Limb (tissue), 2 donors: ENCODE data around the gene SF3A1.

Experiments used
- DNase-seq, 2 donors: peaks; one replicate each; pipeline ENCODE4 v3.0.0-alpha.2; 2016; ENCODE audit errors: extremely low spot score in 2 of 2

SF3A1 gene

GRCh38 chr22:30324014-30324730 is 32.5 kb downstream of the SF3A1 start:
- no peak for DNase-seq

DNA sequence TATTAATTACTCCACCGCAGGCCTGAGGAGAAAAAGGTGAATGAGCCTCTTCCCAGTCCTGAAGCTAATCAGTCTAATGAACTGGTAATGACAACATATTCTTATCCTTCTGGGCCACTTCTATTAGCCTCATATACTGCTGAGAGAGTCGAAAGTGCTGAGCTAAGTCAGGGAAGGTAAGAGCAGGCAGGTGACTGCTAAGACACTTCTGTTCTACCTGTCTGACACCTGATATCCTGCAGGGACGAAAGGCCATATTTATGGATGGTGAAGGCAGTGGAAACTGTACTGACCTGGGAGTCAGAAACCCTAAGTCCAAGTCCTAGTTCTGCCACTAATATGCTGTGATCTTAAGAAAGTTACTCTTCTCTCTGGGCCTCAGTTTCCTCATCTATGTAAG is 33.4 kb downstream of the SF3A1 start:
- no peak for DNase-seq

DNA sequence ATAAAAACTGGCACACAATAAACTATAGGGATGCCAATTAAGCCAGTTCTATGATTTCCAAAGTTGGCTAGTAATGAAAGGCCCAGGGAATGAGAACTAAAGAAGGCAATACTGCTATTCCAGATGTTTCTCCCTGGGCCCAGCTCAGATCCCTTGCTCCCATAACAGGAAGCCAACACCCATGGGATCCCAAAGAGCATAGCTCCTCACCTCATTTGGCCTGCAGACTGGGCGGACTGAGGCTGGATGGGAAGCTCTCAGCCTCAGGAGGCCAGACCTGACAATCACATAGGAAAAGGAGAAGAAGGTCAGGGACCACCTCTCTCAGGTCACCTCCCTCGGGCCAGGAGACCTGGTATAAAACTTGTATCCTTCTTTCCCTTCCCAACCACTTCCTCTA is 35.2 kb downstream of the SF3A1 start:
- no peak for DNase-seq

DNA sequence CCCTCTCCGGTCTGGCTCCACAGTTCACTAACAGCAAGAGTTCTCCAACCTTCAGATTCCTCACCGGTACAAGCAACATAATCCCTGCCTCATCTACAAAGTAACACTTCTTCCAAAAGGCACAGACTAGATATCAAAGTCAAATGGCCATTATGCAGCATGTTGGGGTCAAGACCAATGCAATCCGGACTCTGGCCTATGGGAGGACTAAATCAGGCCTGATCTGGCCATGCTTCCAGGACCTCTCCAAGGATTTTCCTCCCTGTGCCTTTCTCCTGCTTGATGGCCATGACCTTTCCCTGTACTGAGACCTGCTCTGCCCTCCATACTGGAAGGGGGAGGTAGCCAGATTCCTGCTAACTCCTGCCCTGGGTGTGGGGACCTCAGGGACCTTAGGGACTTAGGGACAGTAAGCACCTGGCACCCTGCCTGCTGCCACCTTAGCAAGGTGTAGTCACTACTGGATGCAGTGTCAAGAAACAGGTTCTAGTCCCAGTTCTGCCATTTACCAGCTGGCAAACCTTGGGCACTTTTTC is 36.6 kb downstream of the SF3A1 start:
- no peak for DNase-seq

- no peak for DNase-seq
Measured at GRCh38 chr22:30318799-30319419, 37.8 kb downstream of the SF3A1 start.

DNA sequence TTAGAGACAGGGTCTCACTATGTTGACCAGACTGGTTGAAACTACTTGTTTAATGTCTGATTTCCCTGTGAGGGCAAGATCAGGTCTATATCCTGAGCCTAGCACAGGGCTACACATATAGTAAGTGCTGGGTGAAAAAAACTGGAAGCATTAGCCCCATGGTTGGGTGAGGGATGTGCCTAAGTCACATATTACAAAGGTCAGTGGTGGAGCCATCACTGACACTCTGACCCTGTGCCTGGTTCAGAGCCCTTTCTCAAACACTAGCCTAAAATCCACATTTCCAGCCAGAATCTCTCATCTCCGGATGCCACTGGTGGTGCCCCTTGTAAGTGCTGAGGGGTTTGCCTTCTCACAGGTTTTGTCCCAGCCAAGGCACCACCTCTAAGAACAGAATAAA is 38.9 kb downstream of the SF3A1 start:
- DNase-seq = no peak

GRCh38 chr22:30315962-30316576 is 40.6 kb downstream of the SF3A1 start:
- no peak for DNase-seq

DNA sequence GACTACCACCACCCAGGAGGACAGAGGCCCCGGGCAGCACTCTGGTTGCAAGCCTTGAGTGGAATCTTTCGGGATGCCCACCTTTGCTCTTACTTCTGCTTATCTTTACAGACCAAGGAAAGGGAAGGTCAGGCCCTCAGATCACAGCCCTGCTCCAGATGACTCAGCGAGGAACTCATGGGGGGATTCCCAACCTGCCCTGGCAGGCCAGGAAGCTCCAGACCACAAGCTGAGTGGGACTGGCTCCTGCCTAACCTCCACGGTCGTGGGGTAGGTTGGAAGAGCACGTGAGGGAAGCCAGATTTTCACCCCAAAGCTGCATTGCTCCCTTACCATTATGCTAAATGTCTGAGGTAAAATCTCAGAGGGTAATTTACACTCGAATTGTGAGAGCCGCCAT is 41.8 kb downstream of the SF3A1 start:
- DNase-seq = no peak

GRCh38 chr22:30313527-30314363 is 42.9 kb downstream of the SF3A1 start:
- no peak for DNase-seq

GRCh38 chr22:30312053-30312452 is 44.6 kb downstream of the SF3A1 start:
- no peak for DNase-seq

- no peak for DNase-seq
Measured at GRCh38 chr22:30310881-30311771, 45.6 kb downstream of the SF3A1 start.

DNA sequence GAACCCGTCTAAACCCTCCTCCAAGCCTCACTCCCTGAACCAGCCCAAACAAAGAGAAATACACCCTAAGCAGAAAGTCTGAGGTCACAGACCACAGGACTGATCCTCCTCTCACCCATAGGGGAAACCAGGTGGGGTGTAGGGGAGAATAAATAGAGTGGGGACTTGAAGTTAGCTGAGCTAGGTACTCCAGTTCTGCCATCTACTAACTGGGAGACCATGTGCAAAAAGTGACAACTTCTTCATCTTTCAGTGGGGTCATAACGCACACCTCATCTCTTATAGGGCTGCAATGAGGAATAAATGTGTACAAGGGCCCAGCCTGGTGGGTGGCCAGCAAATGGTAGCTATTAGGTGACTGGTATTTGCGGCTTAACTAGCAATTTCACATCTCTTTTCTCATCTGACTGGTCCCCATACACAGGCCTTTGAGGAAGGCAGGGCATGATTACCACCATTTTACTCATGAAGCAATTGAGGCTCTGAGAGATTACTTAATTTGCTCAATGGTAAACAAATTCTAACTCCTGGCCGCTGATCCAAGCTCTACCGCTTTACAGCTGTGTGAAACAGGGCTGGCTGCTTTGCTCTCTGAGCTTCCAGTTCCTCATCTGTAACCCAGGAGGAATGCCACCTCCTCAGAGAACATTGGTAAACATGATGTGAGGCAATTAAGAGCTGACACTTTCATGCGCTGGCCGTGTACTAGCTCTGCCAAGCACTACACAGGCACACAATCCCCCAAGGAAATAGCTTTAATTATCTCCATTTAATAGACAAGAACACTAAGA is 46.5 kb downstream of the SF3A1 start:
- DNase-seq = no peak

DNA sequence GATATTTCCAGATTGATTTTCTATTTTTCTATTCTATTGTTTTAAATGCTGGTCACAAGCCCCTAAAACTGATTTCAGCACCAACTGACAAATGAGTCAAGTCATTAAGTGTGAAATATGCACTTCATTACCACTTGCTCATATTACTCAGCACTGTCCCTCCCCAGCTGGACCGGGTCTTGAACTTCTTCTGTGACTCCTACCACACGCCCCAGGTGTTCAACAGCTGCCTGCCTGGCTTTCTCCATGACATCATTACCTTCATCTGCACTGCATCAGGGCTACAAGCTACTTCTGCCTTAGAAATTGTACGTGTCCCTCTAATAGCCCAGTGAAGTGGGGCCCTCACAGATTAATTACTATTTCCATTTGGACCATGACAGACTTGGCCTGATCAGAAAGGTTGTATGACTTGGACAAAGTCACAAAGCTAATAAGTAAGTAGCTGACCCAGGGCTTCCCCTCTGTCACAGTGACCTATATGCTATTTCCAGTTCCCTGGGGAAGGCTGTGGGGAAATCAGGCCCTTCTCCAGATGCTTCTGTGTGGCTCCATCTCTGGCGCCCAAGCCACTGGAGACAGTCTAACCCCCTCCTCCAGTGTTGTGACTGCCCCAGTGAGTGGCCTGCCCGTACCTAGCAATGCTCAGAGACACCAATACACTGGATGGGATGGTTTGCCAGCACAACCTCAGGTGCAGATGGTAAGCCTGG is 48.0 kb downstream of the SF3A1 start:
- DNase-seq = no peak

GRCh38 chr22:30308093-30308492 is 48.6 kb downstream of the SF3A1 start:
- no peak for DNase-seq

DNA sequence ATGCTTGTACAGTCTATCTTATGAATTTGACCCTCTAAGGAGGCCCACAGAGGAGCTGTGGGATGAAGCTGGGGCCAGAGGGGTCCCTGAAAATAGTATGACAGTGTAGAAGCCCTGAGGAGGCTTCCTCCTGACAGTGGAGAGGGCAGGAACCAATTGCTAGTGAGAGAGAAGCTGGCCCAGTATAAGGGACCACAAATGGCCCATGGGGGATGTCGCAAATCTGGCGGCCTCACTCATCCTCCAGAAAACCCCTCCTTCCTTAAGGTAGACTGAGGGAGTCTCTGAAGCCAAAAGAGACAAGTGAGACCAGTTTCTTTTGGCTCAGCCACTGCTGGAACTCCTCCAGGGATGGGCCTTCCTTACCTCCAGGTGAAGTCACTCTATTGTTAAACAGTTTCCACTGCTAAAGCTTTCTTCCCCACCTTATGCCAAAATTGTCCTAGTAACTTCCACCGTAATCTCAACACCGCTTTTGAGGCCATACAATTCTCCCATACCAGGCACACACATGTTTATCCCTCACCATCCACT is 49.6 kb downstream of the SF3A1 start:
- DNase-seq = no peak

- no peak for DNase-seq
Measured at GRCh38 chr22:30306627-30307011, 50.1 kb downstream of the SF3A1 start.

DNA sequence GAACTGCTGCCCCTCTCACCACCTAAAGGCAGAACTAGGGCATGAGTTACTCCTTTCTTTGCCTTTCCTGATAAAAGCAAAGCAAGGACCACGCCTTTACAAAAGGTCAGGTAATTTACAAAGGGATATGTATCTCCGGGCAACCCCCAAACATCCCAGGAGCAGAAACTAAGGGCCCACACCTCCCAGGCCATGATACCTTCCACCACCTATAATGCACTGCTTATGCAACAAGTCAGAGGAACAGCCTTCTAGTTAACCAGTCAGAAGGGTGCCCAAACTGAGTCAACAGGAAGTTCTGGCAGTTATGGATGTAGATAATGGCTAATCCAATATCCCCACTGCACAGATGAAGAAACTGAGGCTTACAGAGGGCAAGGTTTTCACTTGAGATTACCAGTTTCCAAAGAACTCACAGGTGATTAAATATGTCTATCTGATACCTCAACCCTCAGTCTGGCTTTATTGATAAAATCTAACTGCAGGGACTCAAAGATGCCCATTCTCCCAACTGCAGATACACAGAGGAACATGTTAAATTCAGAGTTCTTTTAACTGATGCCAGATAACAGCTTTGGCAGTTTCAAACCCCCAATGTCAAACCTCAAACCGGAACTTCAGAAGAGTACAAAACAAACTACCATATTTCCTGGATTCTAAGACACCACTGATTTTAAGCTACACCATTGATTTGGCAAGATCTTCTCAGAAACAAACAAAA is 50.6 kb downstream of the SF3A1 start:
- DNase-seq = no peak

GRCh38 chr22:30305519-30305905 is 51.2 kb downstream of the SF3A1 start:
- no peak for DNase-seq
